Stimulated activated CD8-positive, alpha-beta memory T cell treated with anti-CD3 and anti-CD28 coated beads, Interleukin-4, amount 100 ng/mL, for 4 hours (primary cell): ENCODE results near the gene ITGA7.
A peak's percentile ranks its signal among the peaks of the same experiment; 100 is the strongest.

Experiments used
- DNase-seq, 2 donors: peaks; one replicate each; pipeline ENCODE4 v3.0.0-alpha.2; 2020; ENCODE audit warnings: low read depth in 2 of 2, low spot score in 1 of 2

The ITGA7 gene, protein sequence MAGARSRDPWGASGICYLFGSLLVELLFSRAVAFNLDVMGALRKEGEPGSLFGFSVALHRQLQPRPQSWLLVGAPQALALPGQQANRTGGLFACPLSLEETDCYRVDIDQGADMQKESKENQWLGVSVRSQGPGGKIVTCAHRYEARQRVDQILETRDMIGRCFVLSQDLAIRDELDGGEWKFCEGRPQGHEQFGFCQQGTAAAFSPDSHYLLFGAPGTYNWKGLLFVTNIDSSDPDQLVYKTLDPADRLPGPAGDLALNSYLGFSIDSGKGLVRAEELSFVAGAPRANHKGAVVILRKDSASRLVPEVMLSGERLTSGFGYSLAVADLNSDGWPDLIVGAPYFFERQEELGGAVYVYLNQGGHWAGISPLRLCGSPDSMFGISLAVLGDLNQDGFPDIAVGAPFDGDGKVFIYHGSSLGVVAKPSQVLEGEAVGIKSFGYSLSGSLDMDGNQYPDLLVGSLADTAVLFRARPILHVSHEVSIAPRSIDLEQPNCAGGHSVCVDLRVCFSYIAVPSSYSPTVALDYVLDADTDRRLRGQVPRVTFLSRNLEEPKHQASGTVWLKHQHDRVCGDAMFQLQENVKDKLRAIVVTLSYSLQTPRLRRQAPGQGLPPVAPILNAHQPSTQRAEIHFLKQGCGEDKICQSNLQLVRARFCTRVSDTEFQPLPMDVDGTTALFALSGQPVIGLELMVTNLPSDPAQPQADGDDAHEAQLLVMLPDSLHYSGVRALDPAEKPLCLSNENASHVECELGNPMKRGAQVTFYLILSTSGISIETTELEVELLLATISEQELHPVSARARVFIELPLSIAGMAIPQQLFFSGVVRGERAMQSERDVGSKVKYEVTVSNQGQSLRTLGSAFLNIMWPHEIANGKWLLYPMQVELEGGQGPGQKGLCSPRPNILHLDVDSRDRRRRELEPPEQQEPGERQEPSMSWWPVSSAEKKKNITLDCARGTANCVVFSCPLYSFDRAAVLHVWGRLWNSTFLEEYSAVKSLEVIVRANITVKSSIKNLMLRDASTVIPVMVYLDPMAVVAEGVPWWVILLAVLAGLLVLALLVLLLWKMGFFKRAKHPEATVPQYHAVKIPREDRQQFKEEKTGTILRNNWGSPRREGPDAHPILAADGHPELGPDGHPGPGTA

DNA sequence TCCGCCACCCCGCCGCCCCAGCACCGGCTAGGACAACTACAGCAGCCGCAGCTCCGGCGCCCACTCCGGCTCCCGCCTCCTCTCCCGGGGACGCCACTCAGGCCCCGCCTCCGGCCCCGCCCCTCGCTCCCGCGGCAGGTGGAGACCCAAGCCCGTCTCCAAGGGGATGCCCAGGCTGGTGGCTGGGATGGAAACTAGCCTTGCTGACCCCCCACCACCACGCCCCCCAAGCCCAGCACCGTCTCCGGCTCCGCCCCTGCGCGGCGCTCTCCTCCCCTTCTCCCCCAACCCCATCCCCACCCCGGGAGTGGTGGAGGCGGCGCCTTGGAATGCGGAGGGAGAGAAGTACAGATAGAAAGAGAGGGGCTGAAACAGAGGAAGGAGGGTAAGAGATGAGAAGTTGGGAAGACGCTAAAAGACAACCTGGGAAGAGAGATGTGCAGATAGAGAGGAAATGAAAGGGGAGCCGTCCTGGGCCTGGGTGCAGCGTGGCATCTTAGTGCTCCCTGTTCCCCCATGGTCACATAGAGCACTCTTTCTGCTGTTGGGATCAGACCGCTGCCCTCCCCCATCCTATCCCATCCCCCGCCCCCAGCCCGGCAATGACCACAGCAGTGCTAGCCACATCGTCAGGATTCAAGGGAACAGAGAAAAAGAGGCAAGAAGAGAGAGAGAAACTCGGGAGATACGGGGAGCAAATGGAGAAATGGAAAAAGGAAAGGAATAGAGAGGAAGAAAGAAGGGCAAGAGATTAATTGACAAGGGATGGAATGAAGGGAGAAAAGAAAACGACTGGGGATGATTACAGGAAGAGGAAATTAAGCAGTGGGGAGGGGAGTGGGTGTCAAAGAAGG lies at the start of gene ITGA7:
ITGA7 (minus strand) TSS at position 64 of the 854 bp plus-strand sequence. CDS start 222 bp downstream, outside the sequence.
- DNase-seq: peak; percentile 33 to 40

DNA sequence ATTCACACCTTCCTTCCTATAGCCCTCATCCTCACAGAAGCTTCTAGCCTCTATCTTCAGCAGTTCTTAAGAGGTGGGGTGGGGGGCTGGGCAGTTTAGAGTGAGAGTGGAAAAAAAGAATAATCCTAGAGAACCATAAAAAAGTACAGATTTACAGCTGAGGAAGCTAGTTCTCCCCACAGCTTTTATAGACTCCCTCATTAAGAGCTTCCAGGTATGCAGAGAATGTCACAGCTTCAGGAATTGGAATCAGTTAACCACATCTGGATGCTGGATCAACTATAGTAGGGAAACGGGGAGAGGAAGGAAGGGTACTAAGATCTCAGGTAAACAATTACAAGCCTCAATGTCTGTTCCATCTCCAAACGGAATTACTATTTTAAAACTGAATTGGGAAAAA lies 47.5 kb upstream of the ITGA7 start:
- no peak for DNase-seq

DNA sequence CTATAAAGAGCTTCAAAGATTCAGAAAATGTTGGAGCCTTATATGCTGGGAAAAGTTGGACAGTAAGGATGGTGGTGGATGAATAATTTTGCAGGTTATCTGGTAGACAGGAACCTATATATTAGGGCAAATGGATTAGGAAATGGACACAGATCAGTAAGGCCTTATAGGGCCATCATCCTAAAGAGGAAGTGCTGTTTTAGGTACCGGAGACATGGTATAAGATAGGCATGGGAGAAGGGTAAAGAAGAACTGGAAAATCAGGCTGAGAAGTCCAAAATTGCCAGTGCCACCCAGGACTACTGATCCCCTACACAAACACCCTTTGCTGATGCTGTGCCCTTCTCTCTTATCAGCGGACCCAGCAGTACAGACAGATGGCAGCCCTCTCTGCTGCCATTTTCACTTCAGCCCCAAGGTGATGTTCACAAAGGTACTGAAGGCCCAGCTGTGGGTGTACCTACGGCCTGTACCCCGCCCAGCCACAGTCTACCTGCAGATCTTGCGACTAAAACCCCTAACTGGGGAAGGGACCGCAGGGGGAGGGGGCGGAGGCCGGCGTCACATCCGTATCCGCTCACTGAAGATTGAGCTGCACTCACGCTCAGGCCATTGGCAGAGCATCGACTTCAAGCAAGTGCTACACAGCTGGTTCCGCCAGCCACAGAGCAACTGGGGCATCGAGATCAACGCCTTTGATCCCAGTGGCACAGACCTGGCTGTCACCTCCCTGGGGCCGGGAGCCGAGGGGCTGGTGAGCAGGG lies 40.7 kb upstream of the ITGA7 start:
- no peak for DNase-seq

DNA sequence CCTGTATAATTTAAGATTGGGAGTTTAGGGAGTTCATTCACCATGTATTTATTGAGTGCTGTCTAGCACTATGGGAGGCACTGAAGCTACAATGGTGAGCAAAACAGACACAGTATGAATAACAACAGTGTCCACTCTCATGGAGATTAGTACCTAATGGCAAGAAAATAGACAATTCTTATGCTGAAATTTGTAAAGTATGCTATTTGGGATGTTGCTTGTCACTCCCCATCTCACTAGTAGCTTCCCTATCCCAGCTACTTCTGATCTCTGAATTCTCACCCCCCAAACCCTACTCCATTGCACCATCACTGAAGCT lies 39.2 kb upstream of the ITGA7 start:
- no peak for DNase-seq

DNA sequence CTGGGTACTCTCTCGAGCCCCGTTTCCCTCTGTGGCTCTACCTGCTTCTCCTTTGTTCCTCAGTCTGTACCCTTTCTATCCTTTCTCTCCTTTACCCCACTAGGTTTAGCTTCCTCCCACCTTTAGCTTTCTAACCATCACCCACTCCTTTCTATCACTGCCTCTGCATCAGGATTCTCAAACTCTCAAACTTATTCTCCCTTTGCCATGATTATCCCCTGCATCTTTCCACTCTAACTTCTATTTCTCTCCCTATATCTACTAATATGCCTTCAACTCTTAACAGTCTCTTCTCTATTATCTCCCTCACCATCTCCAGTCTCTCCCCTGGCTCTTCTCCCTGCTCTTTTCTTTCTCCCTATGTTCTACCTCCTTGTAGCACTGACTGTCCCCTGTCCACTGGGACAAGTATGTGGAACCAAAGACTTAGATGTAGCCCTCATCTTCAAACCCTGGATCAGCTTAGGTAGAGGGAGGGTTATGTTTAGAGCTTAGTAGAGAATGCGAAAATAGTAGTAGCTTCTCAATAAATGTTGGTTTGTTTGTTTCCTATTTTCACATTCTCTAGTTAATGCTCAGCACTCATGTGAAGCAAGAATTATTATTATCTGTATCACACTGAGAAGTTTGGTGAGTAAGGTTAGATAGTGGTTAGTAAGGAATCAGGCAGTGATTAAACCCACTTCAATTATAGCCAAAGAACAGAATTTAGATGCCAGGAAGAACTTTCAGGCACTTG lies 38.6 kb upstream of the ITGA7 start:
- DNase-seq: no peak

DNA sequence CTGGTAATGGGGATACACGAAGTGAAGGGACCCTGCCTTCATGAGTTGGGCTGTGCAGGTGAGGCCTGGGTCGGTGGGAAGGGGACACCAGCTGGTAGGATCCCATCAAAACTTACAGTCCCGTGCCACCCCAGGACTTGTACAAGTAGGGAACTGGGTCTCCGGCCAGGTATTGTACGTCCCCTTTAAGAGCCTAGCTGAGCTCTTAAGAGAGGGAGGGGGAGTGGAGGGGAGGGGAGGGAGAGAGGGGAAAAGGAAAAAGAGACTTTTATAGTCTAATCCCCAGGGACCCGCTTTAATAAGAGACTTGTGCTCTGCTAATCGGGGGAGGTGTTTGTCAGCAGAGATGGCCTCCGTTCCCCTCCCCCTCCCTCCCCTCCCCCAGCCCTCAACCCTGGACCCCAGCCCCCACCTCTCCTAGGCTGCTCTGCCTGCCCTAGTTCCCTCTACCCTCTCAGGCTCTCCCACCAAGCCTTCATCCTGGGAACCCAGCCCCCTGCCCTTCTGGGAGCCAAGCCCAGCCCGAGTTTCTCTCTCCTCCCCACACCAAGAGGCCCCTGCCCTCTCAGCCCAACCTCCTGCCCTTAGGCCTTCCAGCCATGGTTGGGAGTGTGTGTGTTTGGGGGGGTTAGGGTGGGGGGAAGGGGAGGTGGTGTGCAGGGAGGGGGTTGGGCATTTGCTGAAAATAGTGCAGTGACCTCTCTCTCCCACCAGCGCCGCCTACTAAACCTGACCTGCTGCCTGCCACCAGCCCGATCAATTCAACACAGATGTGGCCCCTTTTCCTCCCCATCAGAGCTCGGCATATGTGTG lies 37.9 kb upstream of the ITGA7 start:
- DNase-seq: no peak

DNA sequence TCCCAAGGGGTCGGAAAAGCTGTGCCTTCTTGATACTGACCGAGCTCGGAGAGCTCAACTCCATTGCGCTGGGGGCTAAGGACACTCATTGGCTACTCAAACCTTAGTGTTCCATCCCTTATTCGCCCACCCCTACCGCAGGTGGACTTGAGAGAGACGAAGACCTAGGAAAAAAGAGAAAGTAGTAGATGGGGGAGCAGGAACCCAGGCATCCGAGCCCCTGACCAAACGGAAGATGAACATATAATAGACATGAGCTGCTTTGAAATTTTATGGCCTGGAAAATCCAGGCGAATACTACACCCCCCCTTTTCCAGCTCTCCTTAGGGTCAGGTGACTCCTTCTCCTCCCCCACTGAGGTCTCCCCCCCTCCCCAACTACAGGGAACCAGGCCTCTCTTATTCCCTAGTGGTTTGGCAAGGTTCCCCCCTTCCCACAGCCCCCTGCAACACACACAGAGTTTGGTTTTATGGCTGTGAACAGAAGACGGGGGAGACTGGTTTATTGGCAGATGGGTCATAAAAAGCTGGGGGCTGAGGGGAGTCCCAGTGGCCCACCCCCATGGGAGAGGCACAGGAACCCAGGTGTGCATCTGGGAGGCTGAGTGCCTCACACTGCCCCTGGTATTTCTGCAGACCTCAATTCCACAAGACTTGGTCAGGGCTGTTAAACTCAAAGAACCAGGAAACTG lies 36.8 kb upstream of the ITGA7 start:
- no peak for DNase-seq

DNA sequence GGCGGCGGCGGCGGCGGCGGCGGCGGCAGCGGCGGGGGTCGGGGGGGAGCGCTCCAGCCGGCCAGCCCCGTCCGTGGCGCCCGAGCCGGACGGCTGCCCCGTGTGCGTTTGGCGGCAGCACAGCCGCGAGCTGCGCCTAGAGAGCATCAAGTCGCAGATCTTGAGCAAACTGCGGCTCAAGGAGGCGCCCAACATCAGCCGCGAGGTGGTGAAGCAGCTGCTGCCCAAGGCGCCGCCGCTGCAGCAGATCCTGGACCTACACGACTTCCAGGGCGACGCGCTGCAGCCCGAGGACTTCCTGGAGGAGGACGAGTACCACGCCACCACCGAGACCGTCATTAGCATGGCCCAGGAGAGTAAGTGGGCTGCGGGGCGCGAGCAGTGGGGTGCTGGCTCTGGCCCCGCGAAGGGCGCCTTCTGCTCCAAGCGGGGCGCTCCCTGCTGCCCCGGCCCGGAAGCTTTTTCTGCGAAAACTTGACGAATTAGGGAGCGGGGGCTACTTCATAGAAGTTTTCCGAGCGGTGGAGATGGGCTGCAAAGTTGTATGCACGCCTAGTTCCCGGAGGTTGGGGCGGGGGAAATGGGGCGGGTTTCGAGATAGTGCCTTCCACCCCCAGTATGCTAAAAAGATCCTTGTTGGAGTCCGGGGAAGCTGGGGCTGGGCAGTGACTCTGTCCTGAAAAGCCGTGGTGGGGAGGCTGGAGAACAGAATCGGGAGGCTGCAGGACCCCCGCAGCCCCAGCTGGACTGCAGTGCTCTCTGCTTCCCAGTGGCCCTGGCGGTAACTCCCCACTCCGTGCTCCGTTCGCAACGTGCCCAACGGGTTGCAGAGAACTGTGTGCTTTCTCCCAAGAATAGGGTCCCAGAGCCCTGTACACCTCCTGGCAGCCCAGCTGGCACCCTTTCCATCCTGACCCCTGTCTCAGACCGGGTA lies 36.0 kb upstream of the ITGA7 start:
- DNase-seq: no peak

DNA sequence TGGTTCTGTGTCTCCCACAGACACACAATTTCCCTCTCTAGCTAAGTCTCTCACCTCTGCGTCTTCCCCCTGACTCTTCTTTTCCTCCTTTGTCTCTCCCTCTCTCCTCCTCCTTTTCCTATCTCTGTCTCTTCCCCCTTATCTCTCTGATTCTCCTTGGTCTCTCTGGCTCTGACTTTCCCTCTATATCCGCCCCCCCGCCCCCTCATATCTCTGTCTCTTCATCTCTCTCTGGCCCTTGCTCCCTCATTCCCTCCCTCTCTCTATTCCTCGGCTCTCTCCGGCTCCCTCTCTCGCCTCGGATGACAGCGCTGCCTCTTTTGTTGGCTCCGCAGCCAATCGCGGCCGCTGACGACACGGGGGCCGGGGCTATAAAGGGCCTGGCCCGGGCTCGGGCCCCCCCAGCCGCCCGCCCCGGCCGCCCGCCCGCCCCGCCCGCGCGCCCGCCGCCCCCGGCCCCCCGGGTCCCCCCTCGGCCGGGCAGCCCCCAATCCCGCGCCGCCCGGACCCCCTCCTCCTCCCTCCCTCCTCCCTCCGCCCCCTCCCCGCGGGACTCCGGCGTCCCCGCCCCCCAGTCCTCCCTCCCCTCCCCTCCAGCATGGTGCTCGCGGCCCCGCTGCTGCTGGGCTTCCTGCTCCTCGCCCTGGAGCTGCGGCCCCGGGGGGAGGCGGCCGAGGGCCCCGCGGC lies 35.2 kb upstream of the ITGA7 start, which contains the start of gene GDF11:
GDF11 (plus strand) TSS at position 404 of the 687 bp plus-strand sequence; CDS start at position 599, 195 bp downstream.
- no peak for DNase-seq

DNA sequence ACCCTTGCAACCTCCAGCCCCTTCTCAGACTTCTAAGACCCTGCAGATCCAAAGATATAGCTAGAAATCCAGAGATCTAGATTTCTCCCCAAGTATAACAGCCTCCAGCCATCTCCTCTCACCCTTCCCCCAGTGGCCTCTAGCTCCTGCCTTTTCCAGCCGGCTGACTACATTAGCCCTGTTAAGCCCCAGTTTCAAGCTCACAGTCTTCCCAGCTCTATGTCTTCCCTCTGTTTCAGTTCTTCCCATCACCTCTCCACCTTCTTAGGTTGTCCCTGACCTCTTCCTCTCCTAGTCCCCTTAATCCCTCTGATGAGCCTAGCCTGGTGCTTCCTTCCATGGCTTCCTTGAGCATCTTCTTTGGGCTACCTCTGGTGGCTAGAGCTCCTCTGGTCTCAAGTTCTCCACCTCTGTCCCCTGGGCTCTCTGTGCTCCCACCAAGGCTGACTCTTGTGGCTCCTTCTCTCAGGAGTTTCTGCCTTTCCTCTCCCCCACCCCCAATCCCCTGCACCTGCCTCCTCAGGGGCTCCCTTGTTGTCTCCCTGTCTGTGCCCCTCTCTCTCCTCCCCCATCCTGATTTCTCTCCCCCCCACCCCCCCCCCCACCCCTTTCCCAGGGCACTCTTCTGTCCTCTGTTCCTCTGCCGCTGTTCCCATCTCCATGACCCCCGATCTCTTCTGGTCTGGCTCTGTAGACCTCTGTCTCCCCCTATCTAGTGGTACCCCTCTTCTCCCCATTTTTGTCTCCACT lies 34.4 kb upstream of the ITGA7 start:
- DNase-seq: no peak

DNA sequence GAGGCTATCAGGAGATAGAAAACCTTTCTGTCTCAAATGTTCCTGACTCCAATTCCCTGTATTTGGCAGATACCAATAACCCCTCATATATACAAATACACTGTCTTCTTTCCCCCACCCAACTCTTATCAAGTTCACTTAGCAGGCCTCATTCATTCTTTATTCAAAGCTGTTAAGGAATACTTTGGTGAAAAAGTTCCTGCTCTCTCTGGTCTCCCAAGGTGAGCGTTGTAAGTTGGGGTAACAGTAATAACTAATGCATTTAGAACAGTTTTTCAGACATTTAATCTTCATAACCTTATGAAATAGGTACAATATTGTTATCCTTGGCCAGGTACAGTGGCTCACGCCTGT lies 31.3 kb upstream of the ITGA7 start:
- no peak for DNase-seq

DNA sequence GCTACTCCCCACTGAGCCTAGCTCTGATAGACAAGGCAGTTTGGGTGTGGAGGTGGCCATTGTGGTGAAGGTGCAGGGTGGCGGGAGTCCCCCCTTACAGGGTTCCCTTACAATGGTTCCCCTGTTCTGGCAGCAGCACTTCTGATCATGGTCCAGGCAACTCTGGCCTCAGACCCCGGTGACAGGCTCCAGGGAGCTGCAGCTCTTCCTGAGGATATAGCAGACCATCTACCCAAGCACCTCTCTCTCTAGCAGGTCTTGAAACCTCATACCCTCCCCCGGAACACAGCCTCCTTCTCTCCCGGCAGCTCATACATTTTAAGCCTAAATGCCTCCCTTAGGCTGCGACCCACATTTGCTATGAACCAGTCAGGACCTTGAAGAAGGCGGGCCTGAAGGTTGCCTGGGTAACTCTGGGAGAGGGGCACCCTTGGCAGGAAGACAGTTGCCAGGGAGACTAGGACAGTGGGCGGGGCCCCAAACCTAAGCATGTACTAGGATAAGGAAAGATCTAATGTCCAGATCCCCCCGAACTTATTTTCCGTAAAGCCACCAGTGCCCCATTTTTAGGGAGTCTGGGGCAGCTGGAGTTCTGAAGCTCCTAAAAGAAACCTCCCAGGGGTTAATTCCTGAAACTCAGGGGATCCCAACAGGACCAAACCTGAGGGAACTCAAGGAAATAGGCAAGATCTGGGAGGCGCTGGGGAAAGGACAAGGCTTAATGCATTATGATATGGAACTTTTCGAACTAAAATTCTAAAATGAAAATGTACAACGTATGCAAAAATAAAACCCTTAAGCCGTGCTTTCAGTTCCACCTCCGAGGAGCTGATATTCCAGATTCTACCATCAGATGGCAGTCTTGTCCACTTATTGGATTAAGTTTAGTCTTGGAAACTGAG lies 30.7 kb upstream of the ITGA7 start:
- peak; percentile 53 to 60 for DNase-seq

DNA sequence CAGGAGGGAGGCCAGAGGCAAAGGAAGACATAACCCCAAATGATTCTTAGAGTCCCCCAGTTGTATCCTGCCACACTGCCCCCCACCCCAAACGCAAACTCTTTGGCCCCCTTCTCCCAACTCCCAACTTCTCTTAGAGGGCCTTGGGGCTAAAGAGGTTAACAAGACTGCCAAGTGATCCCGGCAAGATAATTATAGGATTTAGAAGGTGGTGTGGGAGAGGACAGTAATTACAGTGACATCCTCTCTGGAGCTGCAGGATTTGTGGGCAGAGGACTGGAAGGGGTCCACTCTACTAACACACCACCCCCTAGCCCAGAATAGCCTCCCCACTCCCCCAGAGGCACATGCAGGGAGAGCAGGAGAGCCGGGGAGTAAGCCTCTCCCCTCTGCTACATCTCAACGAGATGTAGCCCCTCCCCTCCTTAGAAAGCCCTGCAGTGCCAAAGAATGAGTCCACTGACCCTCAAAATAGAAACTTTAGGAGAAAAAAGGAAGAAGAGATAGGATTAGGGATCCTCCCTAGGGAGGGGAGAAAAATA lies 29.9 kb upstream of the ITGA7 start:
- no peak for DNase-seq
